ENCODE measurements around the gene GTPBP8.

GRCh38 chr3:113043686-113044085 lies 52.9 kb downstream of the GTPBP8 start:
- TF ChIP-seq POLR2A (IDR thresholded peaks at IDR 0.05; ENCODE audit: low read length) (no peak), GATA1 (IDR thresholded peaks at IDR 0.05; ENCODE audit: low read depth, low read length) (no peak)

All from erythroblast (primary cell).